ENCODE results near the gene MTA3. TPM values are rescaled to one million over a fixed set of nuclear protein-coding genes. Genes with fewer than 3 reads are reported as not detected.
A peak's percentile ranks its signal among the peaks of the same experiment; 100 is the strongest.

The MTA3 gene
- total RNA-seq, 1 donor from 2014 or later, result 23.5 TPM

DNA sequence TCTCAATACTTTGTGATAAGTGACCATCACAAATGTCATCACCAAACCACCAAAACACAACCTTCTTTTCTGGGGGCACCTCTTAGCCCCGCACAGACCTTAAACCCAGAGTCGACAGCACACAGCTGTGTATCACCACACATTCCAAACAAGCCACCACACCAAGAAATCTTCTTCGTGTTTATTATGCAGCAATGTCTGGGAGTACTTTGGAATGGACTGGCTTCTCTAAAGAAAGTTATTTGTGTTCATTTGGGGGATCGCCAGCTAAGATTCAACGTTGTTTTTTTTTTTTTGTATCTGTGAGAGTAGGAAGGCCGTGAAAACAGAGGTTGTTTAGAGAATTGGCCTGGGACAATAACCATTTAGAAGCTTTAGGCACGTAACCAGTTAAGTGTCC lies 1.1 kb upstream of the MTA3 start:
- intact Hi-C loops (cut with DNase I), result no loop called here
- Histone ChIP-seq H3K36me3 (peaks cover 3% of the 10 kb centered on the region), H3K27ac (peak overlapping the region; percentile 84), H3K27me3 (ENCODE audit: low read depth) (no peaks in the 10 kb centered on the region), H3K9me3 (no peaks in the 10 kb centered on the region), H3K4me1 (peaks cover 15% of the 10 kb centered on the region), H3K4me3 (no peak overlapping the region)
- no peak for TF ChIP-seq CTCF (IDR thresholded peaks at IDR 0.05)
- no peak for DNase-seq
- ATAC-seq, result no peak

DNA sequence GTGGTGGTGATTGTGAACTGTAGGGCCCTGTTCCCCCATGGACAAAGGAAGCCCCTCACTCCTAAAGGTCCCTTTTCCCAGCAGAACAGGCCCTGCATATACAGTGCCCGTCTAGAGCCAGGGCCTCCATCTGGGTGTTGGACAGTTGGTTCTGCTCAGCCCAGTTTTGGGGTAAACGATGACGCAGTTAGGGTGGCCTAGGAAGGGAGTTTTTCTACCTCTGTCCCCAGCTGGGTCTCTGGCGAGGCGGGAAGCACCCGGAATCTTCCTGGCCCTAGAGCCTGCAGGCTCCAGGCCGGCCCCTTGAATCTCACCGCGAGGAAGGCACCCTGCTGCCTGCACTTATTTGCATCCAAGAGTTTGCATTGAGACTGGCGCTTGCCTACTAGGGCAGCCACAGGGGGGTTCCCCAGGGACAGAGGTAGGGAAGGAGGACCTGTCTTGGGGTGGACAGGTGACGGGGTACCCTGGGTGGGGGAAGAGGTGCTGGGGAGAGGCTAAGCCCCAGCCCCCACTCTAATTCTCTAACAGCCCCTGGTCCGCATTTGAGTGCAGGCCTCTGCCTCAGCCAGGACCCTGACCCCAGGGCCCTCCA lies 529 bp upstream of the MTA3 start:
- Histone ChIP-seq H3K4me1 (peaks cover 15% of the 10 kb centered on the region), H3K9me3 (no peaks in the 10 kb centered on the region), H3K4me3 (peak overlapping the region; percentile 88), H3K36me3 (peaks cover 3% of the 10 kb centered on the region), H3K27ac (peak overlapping the region; percentile 84), H3K27me3 (ENCODE audit: low read depth) (no peaks in the 10 kb centered on the region)
- TF ChIP-seq CTCF (IDR thresholded peaks at IDR 0.05), result no peak
- intact Hi-C loops (cut with DNase I), result no loop called here
- ATAC-seq (peak; percentile 58 to 67), DNase-seq (peak; percentile 49)

DNA sequence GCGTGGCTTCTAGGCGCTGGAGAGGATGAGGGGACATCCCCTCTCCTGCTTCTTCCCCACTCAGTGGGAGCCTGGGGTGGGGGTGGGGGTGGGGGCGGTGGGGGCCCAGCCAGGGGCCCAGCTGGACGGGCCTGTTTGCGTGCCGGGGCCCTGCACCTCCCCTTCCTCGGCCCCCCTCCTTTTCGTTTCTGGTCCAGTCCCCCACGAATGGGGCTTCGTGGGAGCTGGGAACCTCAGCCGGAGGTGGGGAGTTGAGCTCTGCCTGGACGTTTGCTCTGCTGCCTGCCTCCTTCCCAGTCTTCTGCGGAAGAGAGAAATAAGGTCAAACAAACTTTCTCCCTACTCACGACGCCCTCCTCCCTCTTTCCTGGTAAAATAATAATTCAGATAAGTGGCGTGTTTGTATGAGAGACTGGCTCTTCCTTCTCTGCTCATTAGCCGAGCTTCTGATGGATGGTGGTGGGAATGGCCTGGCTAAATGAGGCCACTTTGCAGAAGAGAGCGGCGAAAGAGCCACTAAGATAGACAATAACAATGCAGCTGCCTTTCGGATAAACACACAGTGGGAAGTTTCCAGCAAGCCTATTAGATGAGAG lies 782 bp downstream of the MTA3 start:
- intact Hi-C loops (cut with DNase I), result no loop called here
- Histone ChIP-seq H3K27ac (peak overlapping the region; percentile 84), H3K4me3 (peak overlapping the region; percentile 88), H3K9me3 (no peaks in the 10 kb centered on the region), H3K27me3 (ENCODE audit: low read depth) (no peaks in the 10 kb centered on the region), H3K36me3 (peaks cover 5% of the 10 kb centered on the region), H3K4me1 (peaks cover 15% of the 10 kb centered on the region)
- no peak for TF ChIP-seq CTCF (IDR thresholded peaks at IDR 0.05)
- DNase-seq (no peak), ATAC-seq (peak; percentile 47 to 56)

DNA sequence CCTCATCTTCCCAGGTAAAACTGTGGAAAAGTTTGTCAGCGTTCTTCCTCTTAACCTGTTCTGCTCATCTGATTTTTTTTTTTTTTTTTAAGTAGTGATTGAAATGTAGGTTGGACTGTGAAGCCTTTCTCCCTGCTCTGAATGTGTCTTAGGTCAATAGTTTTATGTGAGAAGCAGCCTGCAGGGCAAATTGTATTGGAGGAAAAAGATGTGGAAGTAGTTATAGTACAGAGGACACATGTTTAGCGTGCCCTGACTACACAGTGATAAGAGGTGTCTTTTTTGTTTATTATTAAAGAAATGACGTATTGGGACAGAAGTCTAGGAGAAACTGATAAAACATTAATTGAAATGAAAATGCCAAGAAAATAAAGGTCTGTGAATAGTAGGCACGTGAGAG lies 1.5 kb downstream of the MTA3 start:
- ATAC-seq, result no peak
- intact Hi-C loops (cut with DNase I), result no loop called here
- H3K4me1 ChIP-seq, result peaks cover 15% of the 10 kb centered on the region
- H3K9me3 ChIP-seq, result no peaks in the 10 kb centered on the region
- H3K27ac ChIP-seq, result no peak overlapping the region
- H3K4me3 ChIP-seq, result peak overlapping the region; percentile 88
- H3K36me3 ChIP-seq, result peaks cover 8% of the 10 kb centered on the region
- no peaks in the 10 kb centered on the region for H3K27me3 ChIP-seq (ENCODE audit: low read depth)
- TF ChIP-seq CTCF (IDR thresholded peaks at IDR 0.05), result no peak
- DNase-seq, result no peak

GRCh38 chr2:42572297-42573081 lies 4.1 kb downstream of the MTA3 start:
- Histone ChIP-seq H3K36me3 (peaks cover 8% of the 10 kb centered on the region), H3K4me1 (peaks cover 15% of the 10 kb centered on the region), H3K27ac (no peak overlapping the region), H3K4me3 (no peak overlapping the region), H3K9me3 (no peaks in the 10 kb centered on the region), H3K27me3 (ENCODE audit: low read depth) (no peaks in the 10 kb centered on the region)
- no peak for TF ChIP-seq CTCF (IDR thresholded peaks at IDR 0.05)
- intact Hi-C loops (cut with DNase I), result no loop called here
- ATAC-seq (no peak), DNase-seq (no peak)

Measured in lower lobe of right lung (tissue), 2 donors.